ENCODE measurements around the gene HAX1. TPM values are rescaled to one million over a fixed set of nuclear protein-coding genes. Genes with fewer than 3 reads are reported as not detected.
A peak's percentile ranks its signal among the peaks of the same experiment; 100 is the strongest.
"Not testable (repeated sequence)": the region's sequence is repeated elsewhere in the genome, so short reads cannot be mapped to it uniquely, and the experiment has no call there.

HAX1 gene
- total RNA-seq, 1 donor from 2014 or later = 122 TPM

GRCh38 chr1:154276797-154277196 lies 4.4 kb downstream of the HAX1 start:
- no peak for DNase-seq (ENCODE audit: low read depth, low spot score)

GRCh38 chr1:154287591-154287990 lies 15.2 kb downstream of the HAX1 start:
- DNase-seq (ENCODE audit: low read depth, low spot score) = not testable (repeated sequence)

GRCh38 chr1:154288661-154289060 lies 16.2 kb downstream of the HAX1 start:
- no peak for DNase-seq (ENCODE audit: low read depth, low spot score)

- no peak for DNase-seq (ENCODE audit: low read depth, low spot score)
These were observed 18.5 kb downstream of the HAX1 start for GRCh38 chr1:154290921-154291320.

GRCh38 chr1:154295408-154296235 lies 23.2 kb downstream of the HAX1 start:
- no peak for DNase-seq (ENCODE audit: low read depth, low spot score)

GRCh38 chr1:154301582-154301981 lies 29.2 kb downstream of the HAX1 start:
- no peak for DNase-seq (ENCODE audit: low read depth, low spot score)

GRCh38 chr1:154304664-154305337 lies 32.4 kb downstream of the HAX1 start:
- no peak for DNase-seq (ENCODE audit: low read depth, low spot score)

GRCh38 chr1:154306151-154306550 lies 33.7 kb downstream of the HAX1 start:
- DNase-seq (ENCODE audit: low read depth, low spot score) = no peak

GRCh38 chr1:154307670-154308270 lies 35.3 kb downstream of the HAX1 start:
- not testable (repeated sequence) for DNase-seq (ENCODE audit: low read depth, low spot score)

- not testable (repeated sequence) for DNase-seq (ENCODE audit: low read depth, low spot score)
These were observed 36.7 kb downstream of the HAX1 start for GRCh38 chr1:154309136-154309535.

- DNase-seq (ENCODE audit: low read depth, low spot score) = not testable (repeated sequence)
These were observed 40.0 kb downstream of the HAX1 start for GRCh38 chr1:154312229-154313065.

GRCh38 chr1:154313066-154313356 lies 40.6 kb downstream of the HAX1 start:
- DNase-seq (ENCODE audit: low read depth, low spot score) = no peak

- not testable (repeated sequence) for DNase-seq (ENCODE audit: low read depth, low spot score)
These were observed 41.8 kb downstream of the HAX1 start for GRCh38 chr1:154314226-154314625.

- DNase-seq (ENCODE audit: low read depth, low spot score) = no peak
These were observed 44.3 kb downstream of the HAX1 start for GRCh38 chr1:154316704-154317103.

GRCh38 chr1:154318386-154318785 lies 46.0 kb downstream of the HAX1 start:
- DNase-seq (ENCODE audit: low read depth, low spot score) = no peak

- peak; percentile 29 for DNase-seq (ENCODE audit: low read depth, low spot score)
These were observed 48.6 kb downstream of the HAX1 start, which contains the start of gene AQP10 for GRCh38 chr1:154320882-154321608. Gene AQP10 (plus strand): TSS chr1:154321093. CDS start chr1:154321156, 63 bp downstream.

- DNase-seq (ENCODE audit: low read depth, low spot score) = not testable (repeated sequence)
These were observed 49.1 kb downstream of the HAX1 start for GRCh38 chr1:154321609-154321934.

GRCh38 chr1:154323493-154323892 lies 51.1 kb downstream of the HAX1 start:
- no peak for DNase-seq (ENCODE audit: low read depth, low spot score)

- no peak for DNase-seq (ENCODE audit: low read depth, low spot score)
These were observed 51.8 kb downstream of the HAX1 start for GRCh38 chr1:154324241-154324640.

- peak; percentile 39 for DNase-seq (ENCODE audit: low read depth, low spot score)
These were observed 52.5 kb downstream of the HAX1 start, which contains the start of gene ATP8B2 for GRCh38 chr1:154324669-154325582. Gene ATP8B2 (plus strand): TSS chr1:154325525. CDS start chr1:154328142, 2,617 bp downstream.
